H1 (cell line): ENCODE results near the gene FAM221B. TPM values are rescaled to one million over a fixed set of nuclear protein-coding genes. Genes with fewer than 3 reads are reported as not detected.

Source experiments
- CTCF ChIA-PET: fragments of 300-600 bp; sonication (Branson Sonifier 250); formaldehyde crosslinking; loops from one replicate; lab custom pipeline; 2021; ENCODE audit not compliant: partially characterized antibody; lab: Charles Lee
- POLR2A ChIA-PET: fragments of 300-600 bp; sonication (Branson Sonifier 250); formaldehyde crosslinking; loops from one replicate; lab custom pipeline; 2021; ENCODE audit warnings: inconsistent platforms; ENCODE audit not compliant: partially characterized antibody; lab: Charles Lee
- DNase-seq, 2 experiments: peaks; one replicate each; pipeline versions ENCODE4 v3.0.0 to v3.0.0-alpha.2; 2010 to 2022; ENCODE audit warnings: low spot score in 2 of 2, low read depth in 1 of 2, mixed read lengths in 1 of 2
- FAIRE-seq: peaks from 2 replicates; lab custom pipeline; 2011; peaks lifted over from hg19 to GRCh38; lab: Jason Lieb, UNC
- H2AFZ ChIP-seq: 2 replicates; pipeline ENCODE4 v1.8.1; 2012; ENCODE audit warnings: low read length, inconsistent platforms
- H2AK5ac ChIP-seq: 2 replicates; pipeline ENCODE4 v1.6.1; 2013; ENCODE audit warnings: low read depth, low read length
- H2BK120ac ChIP-seq: replicated peaks from 2 replicates; pipeline ENCODE3; 2013; ENCODE audit warnings: low read depth, low read length, inconsistent platforms
- H2BK12ac ChIP-seq: 2 replicates; pipeline ENCODE4 v1.6.1; 2013; ENCODE audit warnings: low read depth, low read length
- H2BK15ac ChIP-seq: 2 replicates; pipeline ENCODE4 v1.6.1; 2013; ENCODE audit warnings: low read length
- H2BK20ac ChIP-seq: 2 replicates; pipeline ENCODE4 v1.6.1; 2013; ENCODE audit warnings: low read length
- H2BK5ac ChIP-seq: 2 replicates; pipeline ENCODE4 v1.6.1; 2013; ENCODE audit warnings: low read depth, low read length
- H3K14ac ChIP-seq: 2 replicates; pipeline ENCODE4 v1.6.1; 2013; ENCODE audit warnings: inconsistent platforms; ENCODE audit not compliant: insufficient read length
- H3K18ac ChIP-seq: 2 replicates; pipeline ENCODE4 v1.6.1; 2013; ENCODE audit warnings: low read length; ENCODE audit errors: extremely low read depth
- H3K23ac ChIP-seq: 2 replicates; pipeline ENCODE4 v1.6.1; 2013; ENCODE audit warnings: inconsistent platforms; ENCODE audit not compliant: insufficient read length
- H3K23me2 ChIP-seq: 2 replicates; pipeline ENCODE4 v1.6.1; 2013; ENCODE audit warnings: low read depth, low read length
- H3K27ac ChIP-seq: 2 replicates; pipeline ENCODE4 v1.6.1; 2011; ENCODE audit warnings: low read depth, low read length, inconsistent platforms
- H3K27me3 ChIP-seq, 4 experiments: replicated peaks in 1 of 4; 1 replicate in 1 of 4; 2 replicates in 3 of 4; pipeline versions ENCODE4 v1.6.1 to v1.8.1; 2011 to 2013; ENCODE audit warnings: low read length in 3 of 4, mild to moderate bottlenecking in 3 of 4, inconsistent platforms in 2 of 4, mixed read lengths in 2 of 4, moderate library complexity in 1 of 4; ENCODE audit not compliant: control insufficient read depth in 3 of 4, insufficient read depth in 3 of 4; ENCODE audit errors: extremely low read depth in 1 of 4
- H3K36me3 ChIP-seq, 4 experiments: 2 replicates each; pipeline versions ENCODE4 v1.6.1 to v1.8.1; 2011 to 2013; ENCODE audit warnings: mild to moderate bottlenecking in 4 of 4, low read length in 3 of 4, moderate library complexity in 2 of 4, control low read depth in 1 of 4, inconsistent platforms in 1 of 4; ENCODE audit not compliant: insufficient read depth in 4 of 4, control insufficient read depth in 2 of 4
- H3K4ac ChIP-seq: replicated peaks from 2 replicates; pipeline ENCODE3; 2013; ENCODE audit warnings: low read length, low read depth, mixed read lengths, inconsistent platforms; ENCODE audit not compliant: insufficient read length
- H3K4me1 ChIP-seq, 4 experiments: replicated peaks in 1 of 4; 1 replicate in 1 of 4; 2 replicates in 3 of 4; pipeline versions ENCODE4 v1.6.1 to v1.8.1; 2011 to 2013; ENCODE audit warnings: low read length in 3 of 4, inconsistent platforms in 2 of 4, mixed read lengths in 1 of 4; ENCODE audit not compliant: insufficient read depth in 4 of 4, control insufficient read depth in 3 of 4
- H3K4me2 ChIP-seq, 2 experiments: 2 replicates each; pipeline versions ENCODE4 v1.6.1 to v1.8.1; 2011 to 2013; ENCODE audit warnings: low read depth in 2 of 2, low read length in 2 of 2, control low read depth in 1 of 2, inconsistent platforms in 1 of 2, mild to moderate bottlenecking in 1 of 2; ENCODE audit not compliant: insufficient read depth in 1 of 2
- H3K4me3 ChIP-seq, 4 experiments: fragments of 200-600, 300-600 bp in 1 of 4; sonication (generic), shearing (Covaris generic), sonication (Bioruptor Twin) in 1 of 4; 2 replicates each; pipeline versions ENCODE4 v1.5.1 to v1.8.1; 2011 to 2016; ENCODE audit warnings: low read length in 4 of 4, low read depth in 3 of 4, control low read depth in 2 of 4, inconsistent platforms in 2 of 4, mild to moderate bottlenecking in 2 of 4, mixed read lengths in 1 of 4, moderate library complexity in 1 of 4; ENCODE audit not compliant: insufficient read depth in 2 of 4; ENCODE audit errors: extremely low read depth in 1 of 4
- H3K56ac ChIP-seq: replicated peaks from 2 replicates; pipeline ENCODE3; 2013; ENCODE audit warnings: low read depth, mild to moderate bottlenecking, mixed read lengths, low read length, inconsistent platforms; ENCODE audit not compliant: insufficient read length
- H3K79me1 ChIP-seq: 2 replicates; pipeline ENCODE4 v1.6.1; 2013; ENCODE audit warnings: low read depth, low read length, control low read depth
- H3K79me2 ChIP-seq, 2 experiments: 2 replicates each; pipeline versions ENCODE4 v1.6.1 to v1.8.1; 2012 to 2013; ENCODE audit warnings: low read length in 2 of 2, mild to moderate bottlenecking in 2 of 2, inconsistent platforms in 1 of 2; ENCODE audit not compliant: insufficient read depth in 2 of 2, control insufficient read depth in 1 of 2
- H3K9ac ChIP-seq, 4 experiments: replicated peaks in 1 of 4; 1 replicate in 1 of 4; 2 replicates in 3 of 4; pipeline versions ENCODE4 v1.6.1 to v1.8.1; 2011 to 2013; ENCODE audit warnings: low read depth in 3 of 4, low read length in 3 of 4, control low read depth in 2 of 4, mild to moderate bottlenecking in 2 of 4, moderate library complexity in 2 of 4, inconsistent platforms in 1 of 4; ENCODE audit errors: extremely low read depth in 1 of 4
- H3K9me3 ChIP-seq, 2 experiments: 2 replicates each; pipeline versions ENCODE4 v1.6.1 to v1.8.1; 2012 to 2013; ENCODE audit warnings: mild to moderate bottlenecking in 2 of 2, moderate library complexity in 2 of 2, control low read depth in 1 of 2, inconsistent platforms in 1 of 2, low read depth in 1 of 2, low read length in 1 of 2, mixed read lengths in 1 of 2; ENCODE audit not compliant: insufficient read depth in 2 of 2
- H4K20me1 ChIP-seq, 2 experiments: replicated peaks in 1 of 2; 2 replicates each; pipeline versions ENCODE3 to v1.8.1; 2011 to 2013; ENCODE audit warnings: inconsistent platforms in 2 of 2, low read length in 2 of 2, mild to moderate bottlenecking in 1 of 2; ENCODE audit not compliant: insufficient read depth in 2 of 2, control insufficient read depth in 1 of 2
- H4K5ac ChIP-seq: 2 replicates; pipeline ENCODE4 v1.6.1; 2013; ENCODE audit warnings: low read length, low read depth, mixed read lengths, inconsistent platforms; ENCODE audit not compliant: insufficient read length
- H4K8ac ChIP-seq: 2 replicates; pipeline ENCODE4 v1.8.0; 2013; ENCODE audit warnings: mild to moderate bottlenecking, moderate library complexity, low read length, inconsistent platforms; ENCODE audit not compliant: insufficient read depth; ENCODE audit errors: extremely low read depth
- H4K91ac ChIP-seq: replicated peaks from 2 replicates; pipeline ENCODE3; 2013; ENCODE audit warnings: low read length, mixed read lengths, inconsistent platforms; ENCODE audit not compliant: insufficient read length
- ASH2L ChIP-seq: fragments of 200-600, 300-600 bp; sonication (generic); IDR thresholded peaks from one replicate; pipeline ENCODE4 v1.7.1; 2017; ENCODE audit warnings: low read length
- HDAC2 ChIP-seq, 2 experiments: fragments of 300-600 bp in 1 of 2; sonication (generic) in 1 of 2; IDR thresholded peaks; 2 replicates each; pipeline ENCODE4 v1.6.1; 2011 to 2012; ENCODE audit warnings: low read depth in 2 of 2, low read length in 2 of 2, mild to moderate bottlenecking in 2 of 2, moderate library complexity in 2 of 2, borderline replicate concordance in 1 of 2, inconsistent platforms in 1 of 2
- MAFK ChIP-seq: IDR thresholded peaks from 2 replicates; pipeline ENCODE4 v1.6.1; 2012; ENCODE audit warnings: low read depth, mild to moderate bottlenecking, improper control_type of control experiment, low read length
- RAD21 ChIP-seq, 2 experiments: IDR thresholded peaks in 1 of 2; conservative IDR thresholded peaks in 1 of 2; 2 replicates each; pipeline ENCODE4 v1.6.1; 2011; ENCODE audit warnings: low read depth in 2 of 2, low read length in 2 of 2, improper control_type of control experiment in 1 of 2, inconsistent platforms in 1 of 2, mild to moderate bottlenecking in 1 of 2, moderate library complexity in 1 of 2
- RNF2 ChIP-seq: fragments of 200-900, 300-1000 bp; sonication (generic); IDR thresholded peaks from 2 replicates; pipeline ENCODE4 v1.7.1; 2016; ENCODE audit warnings: borderline replicate concordance, low read depth, mild to moderate bottlenecking, antibody characterized with exemption, low read length; ENCODE audit not compliant: poor library complexity, severe bottlenecking; ENCODE audit errors: missing control alignments
- SP2 ChIP-seq: IDR thresholded peaks from 2 replicates; pipeline ENCODE4 v1.6.1; 2012; ENCODE audit warnings: mild to moderate bottlenecking, low read length, inconsistent platforms
- WGBS, 2 experiments: shearing (Covaris generic) in 1 of 2; methylation state at CpG; one replicate each; pipeline versions ENCODE4 v1.1.6 to v1.1.7; 2013 to 2015; ENCODE audit warnings: low lambda C conversion rate in 2 of 2, mixed read lengths in 2 of 2, inconsistent platforms in 1 of 2, low coverage in 1 of 2, missing lambda C conversion rate in 1 of 2; ENCODE audit not compliant: insufficient replicate concordance in 2 of 2, insufficient coverage in 1 of 2, insufficient read length in 1 of 2; ENCODE audit errors: extremely low coverage in 1 of 2, missing lambda C conversion rate in 1 of 2; 5-methylcytosine and 5-hydroxymethylcytosine counted together
- polyA plus RNA-seq, 7 experiments: library from polyadenylated mRNA; depleted of rRNA in 3 of 7; stranded (reverse) in 5 of 7; unstranded in 2 of 7; fragments of >200 nt in 5 of 7; fragments of 200-250 nt in 2 of 7; gene quantifications; 1 replicate in 5 of 7; 2 replicates in 1 of 7; 4 replicates in 1 of 7; pipeline versions ENCODE4 v1.2.1 to v1.2.3, GENCODE V29; 2011 to 2013; ENCODE audit warnings: missing spikeins in 2 of 7, mixed read lengths in 2 of 7
- total RNA-seq: library from RNA; stranded (reverse); fragmentation: NEBNext Ultra II Directional; extraction: Animal tissue kit (Norgen Biotek cat#: 25700); gene quantifications from 2 replicates; pipeline ENCODE4 v1.2.1, GENCODE V29; 2021
- TF ChIP-seq, protein P1 (sequence below): IDR thresholded peaks from 2 replicates; pipeline ENCODE4 v1.6.1; 2012; ENCODE audit warnings: low read length, inconsistent platforms

FAM221B gene
- total and polyA plus RNA-seq, 2 of the 8 experiments (the other 6 are each of a cell fraction or from before 2014, with no cell fraction given): not detected

DNA sequence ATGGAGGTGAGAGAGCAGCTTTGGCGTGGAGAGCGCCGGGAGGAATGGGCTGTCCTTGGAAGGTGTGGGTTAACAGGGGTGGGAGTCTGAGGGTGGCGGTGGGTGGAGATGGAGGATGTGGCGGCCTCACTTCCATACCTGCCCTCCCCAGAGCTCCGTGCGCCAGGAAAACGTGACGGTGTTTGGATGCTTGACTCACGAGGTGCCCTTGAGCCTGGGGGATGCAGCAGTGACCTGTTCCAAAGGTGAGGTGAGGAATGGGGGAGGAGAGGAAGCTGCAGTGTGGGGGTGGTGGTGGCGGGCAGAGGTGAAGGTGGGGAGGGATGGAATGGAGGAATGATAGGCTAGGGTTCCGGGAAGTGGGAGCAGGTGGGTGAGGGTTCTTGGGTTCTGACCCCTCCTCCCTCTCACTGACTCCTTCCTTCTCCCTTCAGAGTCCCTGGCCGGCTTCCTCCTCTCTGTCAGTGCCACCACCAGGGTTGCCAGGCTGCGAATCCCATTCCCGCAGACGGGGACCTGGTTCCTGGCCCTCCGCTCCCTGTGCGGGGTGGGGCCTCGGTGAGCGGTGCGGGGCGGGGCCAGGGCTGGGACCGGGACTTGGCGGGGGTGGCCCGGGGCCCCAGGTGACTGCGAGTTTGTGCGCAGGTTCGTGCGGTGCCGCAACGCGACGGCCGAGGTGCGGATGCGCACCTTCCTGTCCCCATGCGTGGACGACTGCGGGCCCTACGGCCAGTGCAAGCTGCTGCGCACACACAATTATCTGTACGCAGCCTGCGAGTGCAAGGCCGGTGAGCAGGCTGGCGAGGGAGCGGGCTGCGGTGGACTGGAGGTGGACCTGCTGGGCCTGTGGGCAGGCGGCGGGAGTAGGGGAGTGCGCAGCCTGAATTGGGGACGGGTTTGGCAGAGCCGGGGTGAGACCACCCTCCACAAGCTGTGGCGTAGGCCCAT lies 17.6 kb upstream of the FAM221B start:
- peak overlapping the region; percentile 47 to 70 (median 62) for H3K4me3 ChIP-seq
- peak overlapping the region; percentile 5 to 66 (median 44); a peak in 6 of 7 replicates for H3K9ac ChIP-seq
- H3K4me1 ChIP-seq: peaks cover 10 to 22% (median 14%) of the 10 kb centered on the region in 4 experiments
- H3K56ac ChIP-seq: no peak overlapping the region
- H3K14ac ChIP-seq: no peak overlapping the region
- H3K23me2 ChIP-seq: peaks cover 15% of the 10 kb centered on the region
- peaks cover 0 to 4% (median 0%) of the 10 kb centered on the region in 4 experiments; a peak in 1 of 8 replicates for H3K36me3 ChIP-seq
- H3K79me1 ChIP-seq: no peaks in the 10 kb centered on the region; the same call in 1 of the 2 replicates
- no peaks in the 10 kb centered on the region for H3K79me2 ChIP-seq
- peak overlapping the region; percentile 74 for H2BK5ac ChIP-seq
- no peak overlapping the region for H3K23ac ChIP-seq
- peak overlapping the region; percentile 4; the same call in 1 of the 2 replicates for H3K27ac ChIP-seq
- no peaks in the 10 kb centered on the region for H4K20me1 ChIP-seq
- H2BK20ac ChIP-seq: peak overlapping the region; percentile 11; the same call in 1 of the 2 replicates
- FAIRE-seq (no peak), DNase-seq (peak in 1 of 2 experiments; percentile 81)
- H2BK15ac ChIP-seq: peak overlapping the region; percentile 98; the same call in 1 of the 2 replicates
- ChIA-PET CTCF (interaction anchor here (0.6 to 16.5 kb wide), 18 partner anchors 9 to 1213 kb away, joined by 3 to 172 read pairs (median 4); partner anchors contain the start of genes FAM221B, HINT2 and TMEM8B), POLR2A (interaction anchor here (0.6 to 5.9 kb wide), 11 partner anchors 8 to 616 kb away, joined by 3 to 43 read pairs (median 3); partner anchors contain the start of genes HINT2 and HRCT1)
- no peak overlapping the region for H2BK120ac ChIP-seq
- 7% methylated on average over 34 of the region's 53 CpGs; no CpG with 5 or more reads in 1 of the 2 experiments for WGBS, 2 experiments
- H2BK12ac ChIP-seq: peak overlapping the region; percentile 88
- peaks cover 0 to 12% (median 9%) of the 10 kb centered on the region in 4 experiments; a peak in 6 of 7 replicates for H3K27me3 ChIP-seq
- H4K5ac ChIP-seq: peak overlapping the region; percentile 37
- peak overlapping the region; percentile 76 for H4K91ac ChIP-seq
- peak overlapping the region; percentile 80 to 98 for H3K4me2 ChIP-seq
- H4K8ac ChIP-seq: peak overlapping the region; percentile 91
- peak overlapping the region; percentile 85 for H3K18ac ChIP-seq
- no peak overlapping the region for H3K4ac ChIP-seq
- H3K9me3 ChIP-seq: no peaks in the 10 kb centered on the region
- peak overlapping the region; percentile 86 for H2AFZ ChIP-seq
- H2AK5ac ChIP-seq: no peak overlapping the region
- TF ChIP-seq HDAC2 (IDR thresholded peaks at IDR 0.05; ENCODE audit: borderline replicate concordance in 1 of 2, low read depth in 2 of 2, low read length in 2 of 2): no peak
- no peak for TF ChIP-seq SP2
- TF ChIP-seq RNF2: peak; percentile 28
- no peak for TF ChIP-seq RAD21 (IDR thresholded peaks at IDR 0.05 in 1 of 2, conservative IDR thresholded peaks at IDR 0.05 in 1 of 2; ENCODE audit: low read depth in 2 of 2, low read length in 2 of 2)
- peak; percentile 72 for TF ChIP-seq ASH2L
- TF ChIP-seq, protein P1, sequence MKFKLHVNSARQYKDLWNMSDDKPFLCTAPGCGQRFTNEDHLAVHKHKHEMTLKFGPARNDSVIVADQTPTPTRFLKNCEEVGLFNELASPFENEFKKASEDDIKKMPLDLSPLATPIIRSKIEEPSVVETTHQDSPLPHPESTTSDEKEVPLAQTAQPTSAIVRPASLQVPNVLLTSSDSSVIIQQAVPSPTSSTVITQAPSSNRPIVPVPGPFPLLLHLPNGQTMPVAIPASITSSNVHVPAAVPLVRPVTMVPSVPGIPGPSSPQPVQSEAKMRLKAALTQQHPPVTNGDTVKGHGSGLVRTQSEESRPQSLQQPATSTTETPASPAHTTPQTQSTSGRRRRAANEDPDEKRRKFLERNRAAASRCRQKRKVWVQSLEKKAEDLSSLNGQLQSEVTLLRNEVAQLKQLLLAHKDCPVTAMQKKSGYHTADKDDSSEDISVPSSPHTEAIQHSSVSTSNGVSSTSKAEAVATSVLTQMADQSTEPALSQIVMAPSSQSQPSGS: no peak
- no peak for TF ChIP-seq MAFK
